Measurements from ENCODE around the gene PSD.
A peak's percentile ranks its signal among the peaks of the same experiment; 100 is the strongest.

Gene PSD

DNA sequence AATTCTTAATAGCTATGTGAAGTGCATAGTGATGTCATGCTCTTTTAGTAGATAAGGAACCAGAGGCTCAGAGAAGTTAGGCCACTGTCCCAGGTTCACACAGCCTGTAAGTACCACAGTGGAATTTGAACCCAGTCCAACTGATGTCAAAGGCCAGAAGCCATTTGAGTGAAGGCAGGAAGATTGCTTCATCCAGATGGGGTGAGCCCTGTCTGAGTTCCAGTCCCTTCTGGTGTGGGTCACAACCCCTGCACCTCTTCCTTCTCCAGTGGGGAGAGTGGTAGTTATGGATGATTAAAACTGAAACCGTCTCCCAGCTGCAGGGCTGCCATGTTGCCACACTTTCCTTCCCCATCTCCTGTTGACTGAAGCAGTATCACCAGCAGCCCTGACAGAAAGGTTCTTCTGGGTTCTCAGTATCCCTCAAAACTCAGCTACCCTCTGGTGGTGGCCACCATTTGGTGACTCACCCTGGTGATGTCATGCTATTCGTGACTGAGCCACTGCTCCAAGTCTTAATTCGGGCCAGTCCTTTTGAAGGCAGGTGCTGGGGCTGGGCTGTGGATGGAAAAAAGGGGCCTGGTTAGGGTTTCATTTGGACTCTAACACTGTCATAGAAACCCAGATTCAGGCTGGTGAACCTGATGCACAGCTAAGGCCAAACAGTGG, 34.2 kb upstream of the PSD start:
- TF ChIP-seq, protein P1, sequence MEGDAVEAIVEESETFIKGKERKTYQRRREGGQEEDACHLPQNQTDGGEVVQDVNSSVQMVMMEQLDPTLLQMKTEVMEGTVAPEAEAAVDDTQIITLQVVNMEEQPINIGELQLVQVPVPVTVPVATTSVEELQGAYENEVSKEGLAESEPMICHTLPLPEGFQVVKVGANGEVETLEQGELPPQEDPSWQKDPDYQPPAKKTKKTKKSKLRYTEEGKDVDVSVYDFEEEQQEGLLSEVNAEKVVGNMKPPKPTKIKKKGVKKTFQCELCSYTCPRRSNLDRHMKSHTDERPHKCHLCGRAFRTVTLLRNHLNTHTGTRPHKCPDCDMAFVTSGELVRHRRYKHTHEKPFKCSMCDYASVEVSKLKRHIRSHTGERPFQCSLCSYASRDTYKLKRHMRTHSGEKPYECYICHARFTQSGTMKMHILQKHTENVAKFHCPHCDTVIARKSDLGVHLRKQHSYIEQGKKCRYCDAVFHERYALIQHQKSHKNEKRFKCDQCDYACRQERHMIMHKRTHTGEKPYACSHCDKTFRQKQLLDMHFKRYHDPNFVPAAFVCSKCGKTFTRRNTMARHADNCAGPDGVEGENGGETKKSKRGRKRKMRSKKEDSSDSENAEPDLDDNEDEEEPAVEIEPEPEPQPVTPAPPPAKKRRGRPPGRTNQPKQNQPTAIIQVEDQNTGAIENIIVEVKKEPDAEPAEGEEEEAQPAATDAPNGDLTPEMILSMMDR (IDR thresholded peaks at IDR 0.05): no peak
- TF ChIP-seq ZFX (IDR thresholded peaks at IDR 0.05; ENCODE audit: borderline replicate concordance): no peak
- peak overlapping the region; percentile 41 for H3K27ac ChIP-seq

DNA sequence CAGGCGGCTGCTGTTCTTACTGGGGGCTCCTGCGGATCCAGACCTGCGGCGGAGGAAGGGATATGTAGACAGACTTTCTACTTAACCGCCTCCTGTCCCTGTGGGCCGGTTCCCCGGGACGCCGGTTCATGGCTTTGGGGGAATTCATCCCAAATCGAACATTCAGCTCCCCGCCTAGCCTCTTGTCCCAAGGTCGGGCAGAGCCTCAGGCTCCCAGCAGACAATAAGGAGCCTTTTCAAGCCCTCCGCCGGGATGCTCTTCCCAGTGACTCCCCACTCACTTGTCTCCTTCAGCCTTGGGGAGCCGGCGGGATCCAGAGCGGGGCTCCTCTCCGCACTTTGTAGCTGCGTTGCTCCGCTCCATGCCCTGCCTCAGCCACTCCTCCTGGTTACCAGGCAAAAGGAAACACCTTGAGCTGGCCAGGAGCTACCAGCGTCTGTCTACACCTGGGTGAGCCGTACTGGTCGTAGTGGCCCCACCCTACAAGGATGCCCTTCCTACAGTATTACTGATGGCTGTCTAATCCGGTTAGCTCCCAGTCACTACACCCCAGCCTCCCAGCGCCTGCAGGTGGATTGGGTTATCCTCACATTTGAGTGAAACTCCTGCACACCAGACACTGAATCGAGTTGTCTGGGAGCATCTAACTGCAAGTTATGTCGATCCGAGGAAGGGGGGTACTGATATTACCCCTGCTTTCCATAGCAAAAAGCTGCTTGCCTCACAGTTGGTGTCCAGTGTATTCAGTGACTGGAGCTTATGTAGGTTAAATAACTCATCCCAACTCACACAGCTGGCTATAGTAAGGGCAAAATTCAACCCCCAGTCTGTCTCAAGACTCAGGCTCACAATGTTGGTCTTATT, 32.8 kb upstream of the PSD start, which contains the start of gene C10orf95:
TSS of gene C10orf95 (minus strand) at position 439 of the 865 bp plus-strand sequence. CDS start 450 bp downstream, outside the sequence.
- H3K27ac ChIP-seq: peak within 1 kb of the TSS; percentile 97
- TF ChIP-seq, protein P1 (IDR thresholded peaks at IDR 0.05): no peak
- TF ChIP-seq ZFX (IDR thresholded peaks at IDR 0.05; ENCODE audit: borderline replicate concordance): no peak

DNA sequence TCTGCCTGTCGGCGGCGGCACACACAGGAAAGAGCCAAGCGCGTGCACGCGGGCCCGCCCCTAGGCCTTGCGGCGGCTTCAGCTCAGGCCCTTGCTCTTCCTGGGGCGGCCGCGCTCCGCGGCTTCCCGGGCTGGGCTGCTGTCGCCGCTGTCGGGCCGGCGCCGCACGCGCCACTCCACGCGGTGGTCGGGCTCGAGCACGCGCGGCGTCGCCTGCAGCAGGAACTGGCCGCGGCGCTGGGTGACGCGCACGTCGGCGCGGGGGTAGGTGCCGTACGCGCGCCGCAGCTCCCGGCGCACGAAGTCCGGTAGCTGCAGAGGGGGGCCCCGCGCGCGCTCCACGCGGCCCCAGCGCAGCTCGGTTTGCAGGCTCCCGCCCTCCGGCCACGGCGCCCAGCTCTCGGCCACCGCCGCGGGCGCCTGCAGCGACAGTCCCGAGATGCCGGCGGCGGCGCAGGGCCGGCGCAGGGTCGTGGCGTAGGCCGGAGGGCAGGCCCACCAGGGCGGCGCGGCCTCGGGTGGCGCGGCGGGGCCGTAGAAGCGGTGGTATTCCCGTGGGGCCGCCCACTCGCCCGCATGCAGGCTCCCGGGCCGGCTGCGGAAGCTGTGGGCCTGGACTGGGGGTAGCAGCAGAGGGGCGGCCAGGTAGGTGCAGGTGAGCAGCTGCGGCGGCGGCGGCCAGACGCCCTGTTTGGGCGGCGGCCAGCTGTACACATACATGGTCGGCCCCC, 32.0 kb upstream of the PSD start:
- H3K27ac ChIP-seq: peak overlapping the region; percentile 97
- TF ChIP-seq, protein P1 (IDR thresholded peaks at IDR 0.05): no peak
- no peak for TF ChIP-seq ZFX (IDR thresholded peaks at IDR 0.05; ENCODE audit: borderline replicate concordance)

DNA sequence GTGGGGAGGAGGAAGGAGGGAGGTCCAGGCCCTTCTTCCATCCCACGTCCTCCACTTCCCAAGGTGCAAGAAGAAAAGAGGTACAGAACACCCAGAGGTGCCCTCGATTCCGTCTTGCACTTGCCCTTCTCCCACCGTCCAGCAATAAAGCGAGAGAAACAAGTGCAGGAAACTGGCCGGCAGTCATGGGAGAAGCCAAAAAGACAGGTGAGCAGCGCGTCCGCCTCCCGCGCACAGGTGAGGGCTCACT, 31.5 kb upstream of the PSD start:
- no peak for TF ChIP-seq ZFX (IDR thresholded peaks at IDR 0.05; ENCODE audit: borderline replicate concordance)
- TF ChIP-seq, protein P1 (IDR thresholded peaks at IDR 0.05): no peak
- H3K27ac ChIP-seq: peak overlapping the region; percentile 97

DNA sequence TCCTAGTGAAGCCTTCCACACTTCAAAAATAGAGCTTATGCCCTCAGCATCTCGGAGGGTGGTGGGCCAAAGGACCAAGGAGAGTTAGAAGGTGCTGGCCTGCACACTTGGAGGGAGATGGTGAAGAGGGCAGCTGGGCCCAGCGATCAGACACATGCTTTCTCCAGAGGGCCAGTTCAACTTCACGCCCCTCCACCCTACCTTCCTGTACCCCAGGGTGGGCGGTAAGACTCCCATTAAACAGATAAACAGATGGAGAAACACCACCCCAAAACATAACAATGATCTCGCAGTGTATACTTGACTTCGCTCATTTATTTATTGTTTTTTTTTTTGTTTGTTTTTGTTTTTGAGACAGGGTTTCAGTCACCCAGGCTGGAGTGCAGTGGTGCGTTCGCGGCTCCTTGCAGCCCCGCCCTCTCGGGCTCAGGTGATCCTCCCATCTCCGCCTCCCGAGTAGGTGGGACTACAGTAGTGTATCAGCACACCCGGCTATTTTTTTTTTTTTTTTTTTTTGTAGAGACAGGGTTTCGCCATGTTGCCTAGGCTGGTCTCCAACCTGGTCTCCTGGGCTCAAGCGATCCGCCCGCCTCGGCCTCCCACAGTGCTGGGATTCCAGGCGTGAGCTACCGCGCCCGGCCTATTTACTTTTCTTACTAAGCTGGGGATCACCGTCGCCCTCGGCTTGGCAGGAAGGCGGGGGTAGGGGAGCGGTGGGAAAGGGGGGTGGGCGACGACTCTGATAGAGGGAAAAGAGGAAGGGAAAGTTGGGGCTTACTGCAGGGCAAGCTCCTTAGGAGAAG, 30.9 kb upstream of the PSD start:
- no peak for TF ChIP-seq ZFX (IDR thresholded peaks at IDR 0.05; ENCODE audit: borderline replicate concordance)
- TF ChIP-seq, protein P1 (IDR thresholded peaks at IDR 0.05): no peak
- peak overlapping the region; percentile 97 for H3K27ac ChIP-seq

DNA sequence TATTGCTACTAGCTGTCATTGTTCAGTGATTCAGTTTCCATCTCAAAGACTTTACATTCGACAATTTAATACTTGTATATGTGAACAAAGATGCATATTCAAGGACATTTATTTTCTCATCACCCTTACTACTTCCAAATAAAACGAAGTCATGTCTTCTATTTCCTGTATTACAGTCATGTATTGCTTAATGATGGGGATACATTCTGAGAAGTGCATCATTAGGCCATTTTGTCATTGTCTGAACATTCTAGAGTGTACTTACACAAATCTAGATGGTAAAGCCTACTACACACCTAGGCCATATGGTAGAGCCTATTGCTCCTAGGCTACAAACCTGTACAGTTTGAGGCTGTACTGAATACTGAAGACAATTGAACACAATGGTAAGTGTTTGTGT, 26.3 kb upstream of the PSD start:
- no peak overlapping the region for H3K27ac ChIP-seq
- TF ChIP-seq, protein P1 (IDR thresholded peaks at IDR 0.05): no peak
- TF ChIP-seq ZFX (IDR thresholded peaks at IDR 0.05; ENCODE audit: borderline replicate concordance): no peak
